Measurements from ENCODE around the gene SETDB1.
A peak's percentile ranks its signal among the peaks of the same experiment; 100 is the strongest.
"Not testable (repeated sequence)": the region's sequence is repeated elsewhere in the genome, so short reads cannot be mapped to it uniquely, and the experiment has no call there.

The SETDB1 gene

GRCh38 chr1:150926097-150926741, at the start of gene SETDB1:
TSS of gene SETDB1 (plus strand) at chr1:150926363. CDS start at chr1:150927715, 1,352 bp downstream.
- DNase-seq = peak; percentile 98

GRCh38 chr1:150878931-150879330, 47.2 kb upstream of the SETDB1 start:
- not testable (repeated sequence) for DNase-seq

GRCh38 chr1:150881331-150882070, 44.7 kb upstream of the SETDB1 start:
- DNase-seq = no peak

- DNase-seq = not testable (repeated sequence)
These were observed 43.0 kb upstream of the SETDB1 start for GRCh38 chr1:150883121-150883520.

- DNase-seq = no peak
These were observed 39.1 kb upstream of the SETDB1 start, which contains the start of gene CTXND2 for GRCh38 chr1:150887018-150887417. TSS of gene CTXND2 (plus strand) at chr1:150887136. CDS start at chr1:150912315, 25,179 bp downstream.

GRCh38 chr1:150888727-150889126, 37.4 kb upstream of the SETDB1 start:
- DNase-seq = no peak

DNA sequence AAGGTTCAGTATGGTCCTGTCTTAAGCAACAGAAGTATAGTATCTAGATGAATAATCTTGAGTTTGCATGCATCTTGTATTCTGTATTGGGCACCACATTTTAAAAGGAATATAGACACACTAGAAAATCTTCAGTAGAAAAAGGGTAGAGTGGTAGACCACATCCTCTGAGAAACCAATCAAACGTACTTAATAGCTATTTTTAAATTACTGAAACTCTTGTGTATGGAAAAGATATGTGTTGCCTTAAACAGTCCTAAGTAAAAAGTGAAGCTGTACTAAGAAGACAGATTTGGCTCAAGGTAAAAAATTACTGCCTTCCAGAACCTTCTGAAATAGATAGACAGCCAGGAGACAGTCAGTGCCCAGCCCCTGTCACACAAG, 36.1 kb upstream of the SETDB1 start:
- no peak for DNase-seq

- DNase-seq = no peak
These were observed 32.7 kb upstream of the SETDB1 start for GRCh38 chr1:150893336-150893913.

DNA sequence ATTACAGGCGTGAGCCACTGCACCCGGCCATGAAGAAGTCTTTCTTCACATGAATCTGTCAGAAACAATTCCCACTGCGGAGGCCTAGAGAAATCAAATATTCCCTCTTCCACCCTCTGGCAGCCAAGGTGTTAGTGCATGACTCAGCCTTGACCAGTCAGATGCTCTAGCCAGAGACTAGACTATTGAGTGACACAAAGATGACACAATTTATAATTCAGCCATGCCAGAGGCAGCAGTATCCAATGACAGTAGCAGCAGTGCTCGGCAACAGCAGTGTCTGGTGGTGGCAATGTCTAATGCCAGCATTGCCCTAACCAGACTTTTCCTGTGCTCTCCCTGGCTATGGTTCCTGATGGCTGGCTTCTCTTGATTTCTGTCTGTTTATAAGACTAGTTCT, 30.5 kb upstream of the SETDB1 start:
- no peak for DNase-seq

DNA sequence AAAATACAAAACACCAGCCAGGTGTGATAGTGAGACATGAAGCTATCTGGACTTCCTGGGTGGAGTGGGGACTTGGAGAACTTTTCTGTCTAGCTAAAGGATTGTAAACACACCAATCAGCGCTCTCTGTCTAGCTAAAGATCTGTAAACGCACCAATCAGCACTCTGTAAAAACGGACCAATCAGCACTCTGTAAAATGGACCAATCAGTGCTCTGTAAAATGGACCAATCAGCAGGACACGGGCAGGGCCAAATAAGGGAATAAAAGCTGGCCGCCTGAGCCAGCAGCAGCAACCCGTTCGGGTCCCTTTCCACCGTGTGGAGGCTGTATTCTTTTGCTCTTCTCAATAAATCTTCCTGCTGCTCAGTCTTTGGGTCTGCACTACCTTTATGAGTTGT, 26.4 kb upstream of the SETDB1 start:
- not testable (repeated sequence) for DNase-seq

DNA sequence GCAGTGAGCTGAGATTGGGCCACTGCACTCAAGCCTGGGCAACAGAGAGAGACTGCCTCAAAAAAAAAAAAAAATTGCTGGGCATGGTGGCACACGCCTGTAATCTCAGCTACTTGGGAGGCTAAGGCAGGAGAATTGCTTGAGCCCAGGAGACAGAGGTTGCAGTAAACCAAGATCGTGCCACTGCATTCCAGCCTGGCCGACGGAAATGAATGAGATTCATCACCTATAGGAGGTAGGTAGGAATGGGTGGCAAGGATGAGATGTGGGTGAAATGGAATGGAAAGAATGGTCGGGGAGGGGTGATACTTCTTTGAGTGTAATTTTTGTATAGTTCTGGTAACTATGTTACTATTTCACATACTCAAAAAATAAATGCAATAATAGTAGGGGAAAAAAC, 23.8 kb upstream of the SETDB1 start:
- no peak for DNase-seq

GRCh38 chr1:150902751-150903150, 23.4 kb upstream of the SETDB1 start:
- DNase-seq = no peak

DNA sequence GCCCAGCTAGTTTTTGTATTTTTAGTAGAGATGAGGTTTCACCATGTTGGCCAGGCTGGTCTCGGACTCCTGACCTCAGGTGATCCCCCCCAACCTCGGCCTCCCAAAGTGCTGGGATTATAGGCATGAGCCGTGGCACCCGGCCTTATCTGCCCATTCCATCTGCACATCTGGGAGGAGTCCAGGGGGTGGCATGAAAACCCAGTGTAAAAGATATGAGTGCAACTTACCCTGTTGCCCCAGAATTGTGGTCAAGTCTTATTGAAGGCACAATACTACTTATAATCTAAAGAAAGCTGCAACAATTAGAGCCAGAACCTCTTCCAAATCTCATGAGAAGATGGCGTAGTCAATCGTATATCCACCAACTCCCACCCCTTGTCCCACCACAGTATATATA, 20.9 kb upstream of the SETDB1 start:
- peak; percentile 84 for DNase-seq

DNA sequence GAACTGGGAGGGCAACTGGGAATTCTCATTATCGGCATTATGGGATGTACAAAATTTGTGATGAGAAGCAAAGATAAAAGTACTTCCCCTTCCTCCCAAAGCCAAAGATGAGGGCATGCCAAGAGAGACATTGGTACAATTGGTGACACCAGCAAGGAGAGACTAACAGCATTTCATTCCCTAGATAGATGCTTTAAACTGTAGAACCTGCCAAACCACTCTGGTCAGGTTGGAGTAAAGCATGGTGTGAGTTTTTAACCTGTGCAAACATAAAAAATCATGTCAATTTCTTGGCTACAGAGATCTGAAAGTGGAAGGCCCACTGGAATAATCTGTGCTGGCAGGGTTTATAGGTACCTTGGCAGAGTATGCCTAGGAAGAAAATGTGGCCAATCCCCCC, 19.8 kb upstream of the SETDB1 start:
- no peak for DNase-seq

- no peak for DNase-seq
These were observed 19.4 kb upstream of the SETDB1 start for GRCh38 chr1:150906813-150907212.

DNA sequence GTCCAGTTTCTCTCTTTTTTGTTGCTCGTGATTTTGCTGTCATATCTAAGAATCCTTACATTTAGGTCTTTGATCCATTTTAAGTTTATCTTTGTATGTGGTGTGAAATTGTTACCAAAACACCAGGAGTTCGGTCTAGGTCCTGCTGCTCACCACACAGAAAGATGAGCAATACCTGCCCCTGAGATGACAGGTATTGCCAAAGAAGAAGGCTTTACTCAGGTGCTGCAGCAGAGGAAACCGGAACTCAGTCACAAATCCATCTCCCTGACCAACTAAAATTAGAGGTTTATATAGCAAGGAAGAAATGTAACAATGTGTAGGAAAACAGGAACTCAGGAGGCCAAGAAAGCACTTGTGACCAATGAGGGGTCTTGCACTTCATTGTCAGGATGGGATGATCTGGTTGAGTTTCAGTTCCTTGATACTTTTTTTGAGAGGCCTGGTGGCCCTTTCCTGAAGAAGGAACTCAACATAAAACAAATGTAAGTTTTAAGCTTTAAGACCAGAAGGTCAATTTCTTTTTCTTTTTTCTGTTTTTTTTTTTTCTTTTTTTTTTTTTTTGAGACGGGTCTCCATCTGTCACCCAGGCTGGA, 16.5 kb upstream of the SETDB1 start:
- no peak for DNase-seq

GRCh38 chr1:150912623-150913022, 13.5 kb upstream of the SETDB1 start:
- no peak for DNase-seq

DNA sequence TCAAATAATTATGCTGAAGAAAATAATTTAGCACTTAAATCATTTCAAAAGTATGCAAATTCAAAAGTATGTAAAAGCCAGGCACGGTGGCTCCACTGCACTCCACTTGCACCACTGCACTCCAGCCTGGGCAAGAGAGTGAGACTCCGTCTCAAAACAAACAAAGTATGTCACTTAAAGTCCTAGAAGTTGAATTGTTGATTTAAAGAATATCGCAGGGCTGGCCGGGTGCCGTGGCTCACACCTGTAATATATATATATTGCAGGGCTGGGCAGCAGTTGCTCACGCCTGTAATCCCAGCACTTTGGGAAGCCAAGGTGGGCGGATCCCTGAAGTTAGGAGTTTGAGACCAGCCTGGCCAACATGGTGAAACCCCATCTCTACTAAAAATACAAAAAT, 8.8 kb upstream of the SETDB1 start:
- no peak for DNase-seq

DNA sequence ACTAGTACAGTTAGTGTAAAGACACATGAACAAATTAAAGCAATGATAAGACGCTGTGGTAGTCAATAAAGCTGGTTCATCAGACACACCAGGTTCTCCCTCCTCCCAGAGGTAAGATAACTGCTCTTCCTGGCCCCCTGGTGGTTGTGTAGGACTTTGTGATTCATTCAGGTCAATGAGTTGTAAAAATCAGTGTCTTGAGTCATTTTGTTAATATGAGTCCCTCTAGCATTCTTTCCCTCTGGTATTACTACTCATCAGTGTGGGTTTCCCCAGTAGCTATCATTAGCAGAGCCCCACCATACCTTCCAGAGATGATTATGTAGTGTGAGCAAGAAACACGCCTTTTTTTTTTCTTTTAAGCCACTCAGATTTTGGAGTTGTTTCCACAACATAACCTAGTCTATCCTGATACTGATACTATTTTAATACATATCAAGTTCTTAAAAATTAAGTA, 3.6 kb upstream of the SETDB1 start:
- DNase-seq = peak; percentile 89

DNA sequence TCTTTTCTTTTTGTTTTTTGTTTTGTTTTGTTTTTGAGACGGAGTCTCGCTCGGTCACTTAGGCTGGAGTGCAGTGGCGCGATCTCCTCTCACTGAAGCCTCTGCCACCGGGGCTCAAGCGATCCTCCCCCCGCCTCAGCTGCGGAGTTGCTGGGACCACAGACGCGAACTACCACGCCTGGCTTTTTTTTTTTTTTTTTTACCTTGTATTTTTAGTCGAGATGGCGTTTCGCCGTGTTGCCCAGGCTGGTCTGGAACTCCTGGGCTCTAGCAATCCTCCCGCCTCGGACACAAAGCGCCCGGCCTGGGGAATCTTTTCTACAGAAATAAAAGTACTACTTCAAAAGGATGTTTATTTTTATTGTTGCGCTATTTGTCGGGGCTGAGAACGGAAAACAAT, 1.1 kb upstream of the SETDB1 start:
- DNase-seq = peak; percentile 30

DNA sequence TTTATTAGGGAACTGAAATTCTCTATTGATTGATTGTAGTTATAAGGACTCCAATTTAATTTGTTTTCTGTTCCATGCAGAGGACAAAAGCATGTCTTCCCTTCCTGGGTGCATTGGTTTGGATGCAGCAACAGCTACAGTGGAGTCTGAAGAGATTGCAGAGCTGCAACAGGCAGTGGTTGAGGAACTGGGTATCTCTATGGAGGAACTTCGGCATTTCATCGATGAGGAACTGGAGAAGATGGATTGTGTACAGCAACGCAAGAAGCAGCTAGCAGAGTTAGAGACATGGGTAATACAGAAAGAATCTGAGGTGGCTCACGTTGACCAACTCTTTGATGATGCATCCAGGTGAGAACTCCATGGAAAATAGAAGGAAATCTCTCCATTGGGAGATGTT, 1.5 kb downstream of the SETDB1 start:
- no peak for DNase-seq

DNA sequence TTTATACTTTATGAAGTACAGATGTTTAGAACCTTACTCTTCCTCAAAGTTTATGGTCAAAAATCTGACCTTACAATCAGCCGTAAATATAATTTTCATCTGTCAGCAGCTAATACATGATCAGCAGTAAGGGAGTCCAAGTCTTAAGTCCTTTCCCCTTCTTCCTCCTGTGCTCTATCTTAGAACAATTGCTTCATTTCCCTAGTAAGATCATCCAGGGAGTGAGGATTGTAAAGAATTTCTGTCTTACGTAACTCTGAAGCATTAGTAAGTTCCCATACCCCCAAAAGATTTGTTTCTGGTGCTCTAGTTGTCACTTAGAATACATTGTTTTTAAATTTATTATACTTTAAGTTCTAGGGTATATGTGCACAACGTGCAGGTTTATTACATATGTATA, 2.1 kb downstream of the SETDB1 start:
- DNase-seq = no peak

DNA sequence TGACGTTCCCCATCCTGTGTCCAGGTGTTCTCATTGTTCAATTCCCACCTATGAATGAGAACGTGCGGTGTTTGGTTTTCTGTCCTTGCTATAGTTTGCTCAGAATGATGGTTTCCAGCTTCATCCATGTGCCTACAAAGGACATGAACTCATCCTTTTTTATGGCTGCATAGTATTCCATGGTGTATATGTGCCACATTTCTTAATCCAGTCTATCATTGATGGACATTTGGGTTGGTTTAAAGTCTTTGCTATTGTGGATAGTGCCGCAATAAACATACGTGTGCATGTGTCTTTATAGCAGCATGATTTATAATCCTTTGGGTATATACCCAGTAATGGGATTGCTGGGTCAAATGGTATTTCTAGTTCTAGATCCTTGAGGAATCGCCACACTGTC, 2.6 kb downstream of the SETDB1 start:
- not testable (repeated sequence) for DNase-seq

DNA sequence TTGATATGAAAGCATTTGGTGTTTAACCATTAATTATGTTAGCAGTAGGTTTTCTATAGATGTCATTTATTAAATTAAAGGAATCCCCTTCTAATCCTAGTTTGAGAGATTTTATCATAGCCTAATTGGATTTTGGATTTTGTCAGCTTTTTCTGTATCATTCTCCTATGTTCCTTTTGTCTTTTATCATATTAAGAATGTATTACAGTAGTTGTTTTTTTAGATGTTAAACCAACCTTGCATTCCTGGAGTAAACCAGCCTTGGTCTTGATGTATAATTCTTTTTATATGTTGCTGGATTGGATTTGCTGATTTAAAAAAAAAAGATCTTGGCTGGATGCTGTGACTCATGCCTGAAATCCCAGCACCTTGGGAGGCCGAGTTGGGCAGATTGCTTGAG, 5.6 kb downstream of the SETDB1 start:
- DNase-seq = peak; percentile 38
